Esophagus squamous epithelium (tissue), 4 donors: ENCODE data around the gene CCL2.

Experiments used
- POLR2A ChIP-seq, 4 donors: fragments of 450-650 bp; IDR thresholded peaks; one replicate each; pipeline ENCODE4 v1.6.1; 2017; ENCODE audit warnings: antibody characterized with exemption in 4 of 4, mild to moderate bottlenecking in 4 of 4, moderate library complexity in 3 of 4
- TF ChIP-seq, protein P1 (sequence below), 6 experiments: fragments of 450-650 bp in 4 of 6; fragments of 200-600 bp in 2 of 6; sonication (generic) in 2 of 6; IDR thresholded peaks; one replicate each; pipeline ENCODE4 v1.5.1; 2016 to 2019; ENCODE audit warnings: antibody characterized with exemption in 6 of 6, mild to moderate bottlenecking in 4 of 6, moderate library complexity in 4 of 6

- TF ChIP-seq, protein P1, sequence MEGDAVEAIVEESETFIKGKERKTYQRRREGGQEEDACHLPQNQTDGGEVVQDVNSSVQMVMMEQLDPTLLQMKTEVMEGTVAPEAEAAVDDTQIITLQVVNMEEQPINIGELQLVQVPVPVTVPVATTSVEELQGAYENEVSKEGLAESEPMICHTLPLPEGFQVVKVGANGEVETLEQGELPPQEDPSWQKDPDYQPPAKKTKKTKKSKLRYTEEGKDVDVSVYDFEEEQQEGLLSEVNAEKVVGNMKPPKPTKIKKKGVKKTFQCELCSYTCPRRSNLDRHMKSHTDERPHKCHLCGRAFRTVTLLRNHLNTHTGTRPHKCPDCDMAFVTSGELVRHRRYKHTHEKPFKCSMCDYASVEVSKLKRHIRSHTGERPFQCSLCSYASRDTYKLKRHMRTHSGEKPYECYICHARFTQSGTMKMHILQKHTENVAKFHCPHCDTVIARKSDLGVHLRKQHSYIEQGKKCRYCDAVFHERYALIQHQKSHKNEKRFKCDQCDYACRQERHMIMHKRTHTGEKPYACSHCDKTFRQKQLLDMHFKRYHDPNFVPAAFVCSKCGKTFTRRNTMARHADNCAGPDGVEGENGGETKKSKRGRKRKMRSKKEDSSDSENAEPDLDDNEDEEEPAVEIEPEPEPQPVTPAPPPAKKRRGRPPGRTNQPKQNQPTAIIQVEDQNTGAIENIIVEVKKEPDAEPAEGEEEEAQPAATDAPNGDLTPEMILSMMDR (IDR thresholded peaks at IDR 0.05), result no peak
- no peak for TF ChIP-seq POLR2A (IDR thresholded peaks at IDR 0.05)
Observed at GRCh38 chr17:34299956-34300577, 45.0 kb downstream of the CCL2 start.
